ENCODE results near the gene RDH5. TPM values are rescaled to one million over a fixed set of nuclear protein-coding genes. Genes with fewer than 3 reads are reported as not detected.

Gene RDH5
- total and polyA plus RNA-seq, 4 donors: 3.1 to 5.4 (median 3.9) TPM

DNA sequence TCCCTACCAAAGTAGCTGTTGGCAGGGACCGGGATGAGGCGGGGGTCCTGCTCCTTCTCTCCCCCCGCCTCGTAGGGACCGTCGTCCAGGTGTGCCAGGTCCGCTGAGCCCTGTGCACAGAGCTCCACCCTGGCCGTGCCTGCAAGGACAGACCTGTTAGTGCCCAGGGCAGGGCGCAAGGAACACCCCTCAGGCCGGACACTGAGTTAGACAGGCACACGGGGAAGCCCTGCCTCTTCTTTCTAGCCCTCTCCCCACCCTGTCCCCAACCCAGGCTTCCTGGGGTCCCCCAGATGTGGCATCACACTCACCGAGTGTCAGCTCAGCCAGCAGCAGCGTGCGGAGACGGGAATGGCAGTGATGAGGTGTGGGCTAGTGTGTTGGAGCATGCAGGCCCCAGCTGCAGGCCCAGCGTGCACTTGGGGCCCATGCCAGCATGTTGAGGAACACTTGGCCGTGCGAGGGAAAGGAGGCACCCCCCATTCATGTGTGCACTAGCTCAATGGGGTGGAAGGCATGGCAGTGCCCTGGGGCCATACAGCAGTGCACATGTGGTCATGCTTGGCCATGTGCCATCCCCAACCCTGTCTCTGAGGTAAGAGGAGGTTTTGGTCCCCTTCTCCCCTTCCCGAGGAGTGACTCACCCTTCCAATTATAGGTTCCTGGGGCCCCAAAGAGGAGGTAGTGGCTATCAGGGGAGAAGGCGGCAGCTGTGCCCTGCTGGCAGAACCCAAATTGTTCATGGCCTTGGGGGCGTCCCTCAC is 19.8 kb upstream of the RDH5 start:
- H3K27ac ChIP-seq (ENCODE audit: low read depth in 1 of 2, low read length in 1 of 2): peak overlapping the region in 1 of 2 donors; percentile 46
- H3K36me3 ChIP-seq (ENCODE audit: control insufficient read depth in 4 of 4, insufficient read depth in 4 of 4, low read length in 4 of 4): no peaks in the 10 kb centered on the region
- WGBS, 2 donors: 84 to 86% methylated on average over 17 to 21 of the region's 21 CpGs
- no peaks in the 10 kb centered on the region for H3K9me3 ChIP-seq (ENCODE audit: control insufficient read depth in 4 of 4, insufficient read depth in 3 of 4, low read length in 3 of 4)
- TF ChIP-seq CTCF (IDR thresholded peaks at IDR 0.05; ENCODE audit: control extremely low read depth, extremely low read depth): no peak
- H3K4me1 ChIP-seq (ENCODE audit: control insufficient read depth in 5 of 5, insufficient read depth in 5 of 5, low read length in 5 of 5): peaks cover 0 to 16% (median 0%) of the 10 kb centered on the region in 5 donors
- H3K4me3 ChIP-seq: no peak overlapping the region
- DNase-seq (no peak), ATAC-seq (ENCODE audit: insufficient read depth, low FRiP score) (no peak)
- no peaks in the 10 kb centered on the region for H3K27me3 ChIP-seq (ENCODE audit: control insufficient read depth in 3 of 3, insufficient read depth in 3 of 3, low read length in 2 of 3)
- no peak overlapping the region for H3K9ac ChIP-seq (ENCODE audit: insufficient read depth in 1 of 2, low read length in 2 of 2)

DNA sequence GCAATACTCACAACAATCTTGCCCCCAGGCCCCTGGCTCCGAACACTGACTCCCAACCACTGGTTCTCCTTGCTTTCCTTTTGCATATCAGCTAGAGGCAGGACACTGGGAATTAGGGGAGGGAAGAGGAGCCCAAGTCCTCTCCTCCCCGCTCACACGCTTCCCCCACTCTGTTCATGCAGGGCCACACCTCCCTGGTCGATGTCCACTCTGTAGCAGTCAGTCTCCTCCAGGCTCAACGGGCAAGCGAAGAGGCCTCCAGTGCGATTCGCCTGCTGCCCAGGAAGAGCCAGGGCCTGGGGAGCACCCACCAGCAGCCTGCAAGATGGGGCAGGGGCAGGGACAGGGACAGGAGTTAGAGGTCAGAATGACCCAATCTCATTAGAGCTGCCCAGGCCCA is 17.3 kb upstream of the RDH5 start:
- H3K4me3 ChIP-seq: no peak overlapping the region
- WGBS, 2 donors: 86 to 94% methylated on average over 8 of the region's 8 CpGs
- no peak overlapping the region for H3K9ac ChIP-seq (ENCODE audit: insufficient read depth in 1 of 2, low read length in 2 of 2)
- peaks cover 0 to 33% (median 0%) of the 10 kb centered on the region in 5 donors for H3K4me1 ChIP-seq (ENCODE audit: control insufficient read depth in 5 of 5, insufficient read depth in 5 of 5, low read length in 5 of 5)
- H3K27ac ChIP-seq (ENCODE audit: low read depth in 1 of 2, low read length in 1 of 2): peak overlapping the region in 1 of 2 donors; percentile 98
- no peaks in the 10 kb centered on the region for H3K9me3 ChIP-seq (ENCODE audit: control insufficient read depth in 4 of 4, insufficient read depth in 3 of 4, low read length in 3 of 4)
- DNase-seq (no peak), ATAC-seq (ENCODE audit: insufficient read depth, low FRiP score) (no peak)
- TF ChIP-seq CTCF (IDR thresholded peaks at IDR 0.05; ENCODE audit: control extremely low read depth, extremely low read depth): no peak
- H3K27me3 ChIP-seq (ENCODE audit: control insufficient read depth in 3 of 3, insufficient read depth in 3 of 3, low read length in 2 of 3): peaks cover 0 to 6% (median 5%) of the 10 kb centered on the region in 3 donors
- H3K36me3 ChIP-seq (ENCODE audit: control insufficient read depth in 4 of 4, insufficient read depth in 4 of 4, low read length in 4 of 4): no peaks in the 10 kb centered on the region

GRCh38 chr12:55703288-55703687 is 16.9 kb upstream of the RDH5 start:
- TF ChIP-seq CTCF (IDR thresholded peaks at IDR 0.05; ENCODE audit: control extremely low read depth, extremely low read depth): no peak
- peaks cover 0 to 33% (median 0%) of the 10 kb centered on the region in 5 donors for H3K4me1 ChIP-seq (ENCODE audit: control insufficient read depth in 5 of 5, insufficient read depth in 5 of 5, low read length in 5 of 5)
- H3K36me3 ChIP-seq (ENCODE audit: control insufficient read depth in 4 of 4, insufficient read depth in 4 of 4, low read length in 4 of 4): no peaks in the 10 kb centered on the region
- H3K4me3 ChIP-seq: no peak overlapping the region
- peak overlapping the region in 1 of 2 donors; percentile 98 for H3K27ac ChIP-seq (ENCODE audit: low read depth in 1 of 2, low read length in 1 of 2)
- ATAC-seq (ENCODE audit: insufficient read depth, low FRiP score) (no peak), DNase-seq (no peak)
- no peaks in the 10 kb centered on the region for H3K9me3 ChIP-seq (ENCODE audit: control insufficient read depth in 4 of 4, insufficient read depth in 3 of 4, low read length in 3 of 4)
- no peak overlapping the region for H3K9ac ChIP-seq (ENCODE audit: insufficient read depth in 1 of 2, low read length in 2 of 2)
- 80 to 88% methylated on average over 2 of the region's 2 CpGs for WGBS, 2 donors
- peaks cover 0 to 6% (median 5%) of the 10 kb centered on the region in 3 donors for H3K27me3 ChIP-seq (ENCODE audit: control insufficient read depth in 3 of 3, insufficient read depth in 3 of 3, low read length in 2 of 3)
